Small intestine (tissue), 7 donors: Measurements from ENCODE around the gene DMGDH. TPM values are rescaled to one million over a fixed set of nuclear protein-coding genes. Genes with fewer than 3 reads are reported as not detected.

ENCODE experiments used
- DNase-seq, 2 donors: peaks; one replicate each; pipeline versions ENCODE4 v3.0.0 to v3.0.0-alpha.2; 2013
- FAIRE-seq: peaks from 2 replicates; lab custom pipeline; 2012; peaks lifted over from hg19 to GRCh38; lab: Jason Lieb, UNC
- H3K27ac ChIP-seq, 3 donors: one replicate each; pipeline ENCODE4 v1.5.1; 2013; ENCODE audit warnings: low read length in 2 of 3, mild to moderate bottlenecking in 2 of 3, control low read depth in 1 of 3, inconsistent platforms in 1 of 3, low read depth in 1 of 3, moderate library complexity in 1 of 3
- H3K27me3 ChIP-seq, 3 donors: one replicate each; pipeline ENCODE4 v1.6.1; 2013; ENCODE audit warnings: low read length in 3 of 3, inconsistent platforms in 1 of 3; ENCODE audit not compliant: control insufficient read depth in 3 of 3, insufficient read depth in 3 of 3
- H3K36me3 ChIP-seq, 3 donors: one replicate each; pipeline ENCODE4 v1.6.1; 2013; ENCODE audit warnings: low read length in 3 of 3, inconsistent platforms in 1 of 3, low read depth in 1 of 3, mild to moderate bottlenecking in 1 of 3, moderate library complexity in 1 of 3; ENCODE audit not compliant: control insufficient read depth in 3 of 3, insufficient read depth in 2 of 3
- H3K4me1 ChIP-seq, 3 donors: one replicate each; pipeline ENCODE4 v1.6.1; 2013; ENCODE audit warnings: low read length in 2 of 3, inconsistent platforms in 1 of 3, low read depth in 1 of 3, mild to moderate bottlenecking in 1 of 3, moderate library complexity in 1 of 3; ENCODE audit not compliant: control insufficient read depth in 3 of 3, insufficient read depth in 2 of 3
- H3K4me3 ChIP-seq, 3 donors: one replicate each; pipeline ENCODE4 v1.5.1; 2013; ENCODE audit warnings: low read length in 3 of 3, control low read depth in 1 of 3, inconsistent platforms in 1 of 3, low read depth in 1 of 3, mild to moderate bottlenecking in 1 of 3, moderate library complexity in 1 of 3
- H3K9me3 ChIP-seq, 2 donors: one replicate each; pipeline ENCODE4 v1.6.1; 2013; ENCODE audit warnings: low read depth in 1 of 2, low read length in 1 of 2; ENCODE audit not compliant: control insufficient read depth in 2 of 2, insufficient read depth in 1 of 2
- WGBS, 3 donors: extraction: QIAGEN DNeasy Blood & Tissue Kit; methylation state at CpG; one replicate each; pipeline ENCODE4 v1.1.7; 2013; 5-methylcytosine and 5-hydroxymethylcytosine counted together
- polyA plus RNA-seq, 4 donors: library from polyadenylated mRNA; stranded (reverse) in 3 of 4; unstranded in 1 of 4; fragments of 200-250 nt in 3 of 4; fragments of 120-200 nt in 1 of 4; gene quantifications; one replicate each; pipeline versions ENCODE4 v1.2.1 to v1.2.3, GENCODE V29; 2013
- donor health status: healthy with polysubstance abuse.
- donor health status: control.
- donor health status: control.
- donor health status: Bipolar disorder and iron deficiency.
- donor health status: healthy.

DMGDH gene
- polyA plus RNA-seq, 4 donors: 0.24 to 1.9 TPM; not detected in 2

- Histone ChIP-seq H3K9me3 (peaks cover 0 to 6% of the 10 kb centered on the region in 2 donors), H3K27me3 (peaks cover 0 to 3% (median 2%) of the 10 kb centered on the region in 3 donors), H3K27ac (no peak overlapping the region), H3K4me1 (no peaks in the 10 kb centered on the region), H3K36me3 (no peaks in the 10 kb centered on the region), H3K4me3 (no peak overlapping the region)
- FAIRE-seq: no peak
- DNase-seq: no peak
- WGBS, 3 donors: 70 to 92% (median 86%) methylated on average over 1 of the region's 1 CpG
These were observed 14.5 kb downstream of the DMGDH start for GRCh38 chr5:79055017-79055416.

- no peak for DNase-seq
- no peak for FAIRE-seq
These were observed 16.2 kb downstream of the DMGDH start for GRCh38 chr5:79053321-79053720.

GRCh38 chr5:79050498-79050897 lies 19.0 kb downstream of the DMGDH start:
- no peak overlapping the region for H3K27ac ChIP-seq
- no peak overlapping the region for H3K4me3 ChIP-seq
- peaks cover 0 to 3% (median 2%) of the 10 kb centered on the region in 3 donors for H3K27me3 ChIP-seq
- peaks cover 0 to 6% of the 10 kb centered on the region in 2 donors for H3K9me3 ChIP-seq
- FAIRE-seq (no peak), DNase-seq (no peak)
- 82 to 86% (median 84%) methylated on average over 3 of the region's 3 CpGs for WGBS, 3 donors
- H3K4me1 ChIP-seq: no peaks in the 10 kb centered on the region
- H3K36me3 ChIP-seq: no peaks in the 10 kb centered on the region

More at GRCh38 chr5:79053321-79053720, 16.2 kb downstream of the DMGDH start:
- H3K9me3 ChIP-seq: peaks cover 0 to 6% of the 10 kb centered on the region in 2 donors
- H3K4me3 ChIP-seq: no peak overlapping the region
- H3K4me1 ChIP-seq: no peaks in the 10 kb centered on the region
- WGBS, 3 donors: 94 to 95% (median 94%) methylated on average over 4 of the region's 4 CpGs
- H3K36me3 ChIP-seq: no peaks in the 10 kb centered on the region
- H3K27me3 ChIP-seq: peaks cover 0 to 3% (median 2%) of the 10 kb centered on the region in 3 donors
- no peak overlapping the region for H3K27ac ChIP-seq

- peaks cover 0 to 3% (median 2%) of the 10 kb centered on the region in 3 donors for H3K27me3 ChIP-seq
- H3K4me1 ChIP-seq: no peaks in the 10 kb centered on the region
- DNase-seq: no peak
- no peak overlapping the region for H3K4me3 ChIP-seq
- FAIRE-seq: no peak
- no peak overlapping the region for H3K27ac ChIP-seq
- peaks cover 0 to 6% of the 10 kb centered on the region in 2 donors for H3K9me3 ChIP-seq
- H3K36me3 ChIP-seq: no peaks in the 10 kb centered on the region
These were observed 21.0 kb downstream of the DMGDH start for GRCh38 chr5:79048437-79048836.

- Histone ChIP-seq H3K27ac (no peak overlapping the region), H3K4me3 (no peak overlapping the region), H3K27me3 (peaks cover 0 to 2% (median 0%) of the 10 kb centered on the region in 3 donors), H3K4me1 (no peaks in the 10 kb centered on the region), H3K36me3 (no peaks in the 10 kb centered on the region), H3K9me3 (peaks cover 0 to 9% of the 10 kb centered on the region in 2 donors)
- no peak for FAIRE-seq
- WGBS, 3 donors: 89 to 92% (median 89%) methylated on average over 3 of the region's 3 CpGs
- no peak for DNase-seq
These were observed 22.3 kb downstream of the DMGDH start for GRCh38 chr5:79047199-79047598.

GRCh38 chr5:79042188-79042587 lies 27.3 kb downstream of the DMGDH start:
- WGBS, 3 donors: 73 to 83% (median 83%) methylated on average over 3 of the region's 3 CpGs
- Histone ChIP-seq H3K4me3 (no peak overlapping the region), H3K4me1 (no peaks in the 10 kb centered on the region), H3K36me3 (no peaks in the 10 kb centered on the region), H3K27ac (no peak overlapping the region), H3K9me3 (peaks cover 0 to 8% of the 10 kb centered on the region in 2 donors), H3K27me3 (peaks cover 0 to 2% (median 0%) of the 10 kb centered on the region in 3 donors)
- no peak for DNase-seq
- no peak for FAIRE-seq

- H3K27ac ChIP-seq: no peak overlapping the region
- H3K4me1 ChIP-seq: peaks cover 0 to 6% (median 0%) of the 10 kb centered on the region in 3 donors
- WGBS, 3 donors: 94 to 96% (median 96%) methylated on average over 2 of the region's 2 CpGs
- no peaks in the 10 kb centered on the region for H3K27me3 ChIP-seq
- no peaks in the 10 kb centered on the region for H3K36me3 ChIP-seq
- FAIRE-seq (no peak), DNase-seq (no peak)
- peaks cover 0 to 9% of the 10 kb centered on the region in 2 donors for H3K9me3 ChIP-seq
- H3K4me3 ChIP-seq: no peak overlapping the region
These were observed 32.7 kb downstream of the DMGDH start for GRCh38 chr5:79036769-79037168.

- Histone ChIP-seq H3K27me3 (no peaks in the 10 kb centered on the region), H3K4me3 (no peak overlapping the region), H3K27ac (no peak overlapping the region), H3K9me3 (peaks cover 0 to 9% of the 10 kb centered on the region in 2 donors), H3K36me3 (no peaks in the 10 kb centered on the region), H3K4me1 (peaks cover 0 to 15% (median 0%) of the 10 kb centered on the region in 3 donors)
- FAIRE-seq (no peak), DNase-seq (no peak)
- 94 to 96% (median 96%) methylated on average over 3 of the region's 3 CpGs for WGBS, 3 donors
These were observed 34.2 kb downstream of the DMGDH start for GRCh38 chr5:79035237-79035636.

GRCh38 chr5:79032782-79033181 lies 36.7 kb downstream of the DMGDH start:
- FAIRE-seq (no peak), DNase-seq (no peak)
- Histone ChIP-seq H3K4me1 (peaks cover 0 to 15% (median 0%) of the 10 kb centered on the region in 3 donors), H3K9me3 (peaks cover 0 to 9% of the 10 kb centered on the region in 2 donors), H3K4me3 (no peak overlapping the region), H3K36me3 (no peaks in the 10 kb centered on the region), H3K27ac (no peak overlapping the region), H3K27me3 (no peaks in the 10 kb centered on the region)
- WGBS, 3 donors: 91% methylated on average over 5 of the region's 5 CpGs
